HEK293 (cell line): ENCODE data around the gene TBC1D8.

ENCODE experiments used
- ZBTB1 ChIP-seq: fragments of 450-650 bp; formaldehyde crosslinking; IDR thresholded peaks from 2 replicates; pipeline ENCODE4 v1.5.1; 2016; ENCODE audit warnings: missing biosample characterization, missing genetic modification characterization
- ZFHX2 ChIP-seq: fragments of 450-650 bp; formaldehyde crosslinking; conservative IDR thresholded peaks from 2 replicates; pipeline ENCODE4 v1.5.1; 2016; ENCODE audit warnings: missing biosample characterization, missing genetic modification characterization
- ZNF121 ChIP-seq: fragments of 450-650 bp; formaldehyde crosslinking; IDR thresholded peaks from 2 replicates; pipeline ENCODE4 v1.5.1; 2016; ENCODE audit warnings: missing biosample characterization, missing genetic modification characterization
- ZNF132 ChIP-seq: fragments of 450-650 bp; formaldehyde crosslinking; IDR thresholded peaks from 2 replicates; pipeline ENCODE4 v1.5.1; 2017; ENCODE audit warnings: missing biosample characterization, missing genetic modification characterization, borderline replicate concordance
- ZNF155 ChIP-seq: fragments of 450-650 bp; formaldehyde crosslinking; IDR thresholded peaks from 2 replicates; pipeline ENCODE4 v1.5.1; 2016; ENCODE audit warnings: missing biosample characterization, missing genetic modification characterization
- ZNF16 ChIP-seq: fragments of 450-650 bp; formaldehyde crosslinking; IDR thresholded peaks from 2 replicates; pipeline ENCODE4 v1.5.1; 2016; ENCODE audit warnings: low read depth, missing biosample characterization, missing genetic modification characterization
- ZNF184 ChIP-seq: fragments of 450-650 bp; IDR thresholded peaks from 2 replicates; pipeline ENCODE4 v1.5.1; 2018; ENCODE audit warnings: missing biosample characterization, mild to moderate bottlenecking, missing genetic modification characterization
- ZNF223 ChIP-seq: fragments of 450-650 bp; formaldehyde crosslinking; IDR thresholded peaks from 2 replicates; pipeline ENCODE4 v1.5.1; 2016; ENCODE audit warnings: missing biosample characterization, missing genetic modification characterization
- ZNF266 ChIP-seq: fragments of 450-650 bp; formaldehyde crosslinking; IDR thresholded peaks from 2 replicates; pipeline ENCODE4 v1.5.1; 2016; ENCODE audit warnings: missing biosample characterization, missing genetic modification characterization, low read depth
- ZNF341 ChIP-seq: fragments of 450-650 bp; formaldehyde crosslinking; IDR thresholded peaks from 2 replicates; pipeline ENCODE4; 2016; ENCODE audit warnings: low read depth, missing biosample characterization, missing genetic modification characterization
- ZNF366 ChIP-seq: fragments of 450-650 bp; formaldehyde crosslinking; conservative IDR thresholded peaks from 2 replicates; pipeline ENCODE4 v1.5.1; 2016; ENCODE audit warnings: missing biosample characterization, missing genetic modification characterization
- ZNF394 ChIP-seq: fragments of 450-650 bp; formaldehyde crosslinking; IDR thresholded peaks from 2 replicates; pipeline ENCODE4 v1.5.1; 2016; ENCODE audit warnings: missing biosample characterization, missing genetic modification characterization, mild to moderate bottlenecking, moderate library complexity, borderline replicate concordance
- ZNF610 ChIP-seq: fragments of 450-650 bp; formaldehyde crosslinking; IDR thresholded peaks from 2 replicates; pipeline ENCODE4 v1.5.1; 2016; ENCODE audit warnings: missing biosample characterization, missing genetic modification characterization, borderline replicate concordance
- ZNF747 ChIP-seq: fragments of 450-650 bp; formaldehyde crosslinking; IDR thresholded peaks from 2 replicates; pipeline ENCODE4 v1.5.1; 2016; ENCODE audit warnings: missing biosample characterization, missing genetic modification characterization
- TF ChIP-seq, protein P1 (sequence below): fragments of 450-650 bp; formaldehyde crosslinking; IDR thresholded peaks from 2 replicates; pipeline ENCODE4 v1.5.1; 2016; ENCODE audit warnings: missing biosample characterization, missing genetic modification characterization, borderline replicate concordance
- TF ChIP-seq, protein P2 (sequence below): fragments of 450-650 bp; formaldehyde crosslinking; conservative IDR thresholded peaks from 2 replicates; pipeline ENCODE4 v1.5.1; 2016; ENCODE audit warnings: low read depth, missing biosample characterization, missing genetic modification characterization
- TF ChIP-seq, protein P3 (sequence below): fragments of 450-650 bp; formaldehyde crosslinking; IDR thresholded peaks from 2 replicates; pipeline ENCODE4 v1.5.1; 2016; ENCODE audit warnings: missing biosample characterization, missing genetic modification characterization
- TF ChIP-seq, protein P4 (sequence below): fragments of 450-650 bp; formaldehyde crosslinking; IDR thresholded peaks from 2 replicates; pipeline ENCODE4 v1.5.1; 2017; ENCODE audit warnings: missing biosample characterization, missing genetic modification characterization
- TF ChIP-seq, protein P5 (sequence below): fragments of 450-650 bp; formaldehyde crosslinking; IDR thresholded peaks from 2 replicates; pipeline ENCODE4 v1.5.1; 2017; ENCODE audit warnings: missing biosample characterization, missing genetic modification characterization
- TF ChIP-seq, protein P6 (sequence below): fragments of 450-650 bp; formaldehyde crosslinking; IDR thresholded peaks from 2 replicates; pipeline ENCODE4 v1.5.1; 2017; ENCODE audit warnings: missing biosample characterization, missing genetic modification characterization
- TF ChIP-seq, protein P7 (sequence below): IDR thresholded peaks from 2 replicates; pipeline ENCODE4 v1.6.1; 2011; ENCODE audit warnings: mild to moderate bottlenecking, low read depth, low read length, borderline replicate concordance
- TF ChIP-seq, protein P8 (sequence below): fragments of 450-650 bp; formaldehyde crosslinking; IDR thresholded peaks from 2 replicates; pipeline ENCODE4 v1.5.1; 2016; ENCODE audit warnings: missing biosample characterization, missing genetic modification characterization

The TBC1D8 gene

DNA sequence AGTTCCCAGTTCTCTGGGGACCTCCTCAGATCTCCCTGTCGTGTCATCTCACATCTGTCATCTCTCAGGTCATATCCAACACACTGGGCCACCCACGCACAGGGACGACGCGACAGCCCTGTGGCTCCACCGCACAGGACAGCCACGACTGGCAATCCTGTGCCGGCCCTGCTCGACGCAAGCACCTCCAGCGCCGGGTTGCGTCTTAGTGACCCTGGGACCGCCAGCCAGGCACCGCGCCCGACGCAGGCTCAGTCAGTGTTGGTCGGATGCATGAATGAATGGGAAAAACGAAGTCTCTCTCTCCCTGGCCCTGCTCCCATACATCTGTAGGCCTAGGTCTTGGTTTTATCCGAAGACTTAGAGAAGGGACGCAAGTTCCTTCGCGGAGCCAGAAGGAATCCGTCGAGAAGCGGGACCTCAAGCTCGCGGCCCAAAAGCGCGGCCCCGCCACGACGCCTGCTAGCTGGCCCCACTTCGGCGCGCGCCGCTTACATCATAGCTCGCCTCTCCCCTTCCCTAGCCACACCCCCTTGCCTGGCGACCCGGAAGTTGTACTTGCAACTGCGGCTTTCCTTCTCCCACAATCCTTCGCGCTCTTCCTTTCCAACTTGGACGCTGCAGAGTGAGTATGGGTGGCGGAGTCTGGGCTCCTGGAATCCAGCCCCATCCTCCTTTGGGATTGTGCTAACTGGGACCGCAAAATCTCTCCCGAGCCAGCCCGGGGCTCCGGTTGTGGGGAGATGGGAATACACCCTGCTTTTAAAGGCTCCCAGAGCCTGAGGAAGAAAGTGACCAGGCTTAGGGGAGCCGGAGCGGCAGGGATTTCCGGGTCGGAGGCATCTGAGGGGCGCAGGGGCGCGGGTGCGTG is 149.3 kb downstream of the TBC1D8 start, which contains the start of gene RPL31 (continued):
- TF ChIP-seq, protein P1, sequence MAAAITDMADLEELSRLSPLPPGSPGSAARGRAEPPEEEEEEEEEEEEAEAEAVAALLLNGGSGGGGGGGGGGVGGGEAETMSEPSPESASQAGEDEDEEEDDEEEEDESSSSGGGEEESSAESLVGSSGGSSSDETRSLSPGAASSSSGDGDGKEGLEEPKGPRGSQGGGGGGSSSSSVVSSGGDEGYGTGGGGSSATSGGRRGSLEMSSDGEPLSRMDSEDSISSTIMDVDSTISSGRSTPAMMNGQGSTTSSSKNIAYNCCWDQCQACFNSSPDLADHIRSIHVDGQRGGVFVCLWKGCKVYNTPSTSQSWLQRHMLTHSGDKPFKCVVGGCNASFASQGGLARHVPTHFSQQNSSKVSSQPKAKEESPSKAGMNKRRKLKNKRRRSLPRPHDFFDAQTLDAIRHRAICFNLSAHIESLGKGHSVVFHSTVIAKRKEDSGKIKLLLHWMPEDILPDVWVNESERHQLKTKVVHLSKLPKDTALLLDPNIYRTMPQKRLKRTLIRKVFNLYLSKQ (tag by site-specific recombination), result no peak
- no peak for TF ChIP-seq ZNF184 (tag by site-specific recombination)
- no peak for TF ChIP-seq ZNF266 (tag by site-specific recombination)
- TF ChIP-seq, protein P2, sequence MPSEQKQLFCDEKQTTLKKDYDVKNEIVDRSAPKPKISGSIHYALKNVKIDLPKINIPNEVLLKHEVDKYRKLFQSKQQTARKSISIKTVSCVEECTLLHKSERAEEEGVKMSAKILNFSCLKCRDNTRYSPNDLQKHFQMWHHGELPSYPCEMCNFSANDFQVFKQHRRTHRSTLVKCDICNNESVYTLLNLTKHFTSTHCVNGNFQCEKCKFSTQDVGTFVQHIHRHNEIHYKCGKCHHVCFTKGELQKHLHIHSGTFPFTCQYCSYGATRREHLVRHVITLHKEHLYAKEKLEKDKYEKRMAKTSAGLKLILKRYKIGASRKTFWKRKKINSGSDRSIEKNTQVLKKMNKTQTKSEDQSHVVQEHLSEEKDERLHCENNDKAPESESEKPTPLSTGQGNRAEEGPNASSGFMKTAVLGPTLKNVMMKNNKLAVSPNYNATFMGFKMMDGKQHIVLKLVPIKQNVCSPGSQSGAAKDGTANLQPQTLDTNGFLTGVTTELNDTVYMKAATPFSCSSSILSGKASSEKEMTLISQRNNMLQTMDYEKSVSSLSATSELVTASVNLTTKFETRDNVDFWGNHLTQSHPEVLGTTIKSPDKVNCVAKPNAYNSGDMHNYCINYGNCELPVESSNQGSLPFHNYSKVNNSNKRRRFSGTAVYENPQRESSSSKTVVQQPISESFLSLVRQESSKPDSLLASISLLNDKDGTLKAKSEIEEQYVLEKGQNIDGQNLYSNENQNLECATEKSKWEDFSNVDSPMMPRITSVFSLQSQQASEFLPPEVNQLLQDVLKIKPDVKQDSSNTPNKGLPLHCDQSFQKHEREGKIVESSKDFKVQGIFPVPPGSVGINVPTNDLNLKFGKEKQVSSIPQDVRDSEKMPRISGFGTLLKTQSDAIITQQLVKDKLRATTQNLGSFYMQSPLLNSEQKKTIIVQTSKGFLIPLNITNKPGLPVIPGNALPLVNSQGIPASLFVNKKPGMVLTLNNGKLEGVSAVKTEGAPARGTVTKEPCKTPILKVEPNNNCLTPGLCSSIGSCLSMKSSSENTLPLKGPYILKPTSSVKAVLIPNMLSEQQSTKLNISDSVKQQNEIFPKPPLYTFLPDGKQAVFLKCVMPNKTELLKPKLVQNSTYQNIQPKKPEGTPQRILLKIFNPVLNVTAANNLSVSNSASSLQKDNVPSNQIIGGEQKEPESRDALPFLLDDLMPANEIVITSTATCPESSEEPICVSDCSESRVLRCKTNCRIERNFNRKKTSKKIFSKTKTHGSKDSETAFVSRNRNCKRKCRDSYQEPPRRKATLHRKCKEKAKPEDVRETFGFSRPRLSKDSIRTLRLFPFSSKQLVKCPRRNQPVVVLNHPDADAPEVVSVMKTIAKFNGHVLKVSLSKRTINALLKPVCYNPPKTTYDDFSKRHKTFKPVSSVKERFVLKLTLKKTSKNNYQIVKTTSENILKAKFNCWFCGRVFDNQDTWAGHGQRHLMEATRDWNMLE, result peak; percentile 93
- TF ChIP-seq, protein P3, sequence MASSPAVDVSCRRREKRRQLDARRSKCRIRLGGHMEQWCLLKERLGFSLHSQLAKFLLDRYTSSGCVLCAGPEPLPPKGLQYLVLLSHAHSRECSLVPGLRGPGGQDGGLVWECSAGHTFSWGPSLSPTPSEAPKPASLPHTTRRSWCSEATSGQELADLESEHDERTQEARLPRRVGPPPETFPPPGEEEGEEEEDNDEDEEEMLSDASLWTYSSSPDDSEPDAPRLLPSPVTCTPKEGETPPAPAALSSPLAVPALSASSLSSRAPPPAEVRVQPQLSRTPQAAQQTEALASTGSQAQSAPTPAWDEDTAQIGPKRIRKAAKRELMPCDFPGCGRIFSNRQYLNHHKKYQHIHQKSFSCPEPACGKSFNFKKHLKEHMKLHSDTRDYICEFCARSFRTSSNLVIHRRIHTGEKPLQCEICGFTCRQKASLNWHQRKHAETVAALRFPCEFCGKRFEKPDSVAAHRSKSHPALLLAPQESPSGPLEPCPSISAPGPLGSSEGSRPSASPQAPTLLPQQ (tag by site-specific recombination), result peak; percentile 100
- peak; percentile 38; the same call in 1 of the 2 replicates for TF ChIP-seq ZNF610 (tag by site-specific recombination)
- TF ChIP-seq ZNF747, result no peak
- TF ChIP-seq, protein P4, sequence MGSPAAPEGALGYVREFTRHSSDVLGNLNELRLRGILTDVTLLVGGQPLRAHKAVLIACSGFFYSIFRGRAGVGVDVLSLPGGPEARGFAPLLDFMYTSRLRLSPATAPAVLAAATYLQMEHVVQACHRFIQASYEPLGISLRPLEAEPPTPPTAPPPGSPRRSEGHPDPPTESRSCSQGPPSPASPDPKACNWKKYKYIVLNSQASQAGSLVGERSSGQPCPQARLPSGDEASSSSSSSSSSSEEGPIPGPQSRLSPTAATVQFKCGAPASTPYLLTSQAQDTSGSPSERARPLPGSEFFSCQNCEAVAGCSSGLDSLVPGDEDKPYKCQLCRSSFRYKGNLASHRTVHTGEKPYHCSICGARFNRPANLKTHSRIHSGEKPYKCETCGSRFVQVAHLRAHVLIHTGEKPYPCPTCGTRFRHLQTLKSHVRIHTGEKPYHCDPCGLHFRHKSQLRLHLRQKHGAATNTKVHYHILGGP, result no peak
- no peak for TF ChIP-seq ZBTB1 (tag by site-specific recombination)
- no peak for TF ChIP-seq ZNF16 (tag by site-specific recombination)
- peak; percentile 93 for TF ChIP-seq ZNF366 (tag by site-specific recombination)
- peak; percentile 50; the same call in 1 of the 2 replicates for TF ChIP-seq ZNF394 (tag by site-specific recombination)
- no peak for TF ChIP-seq ZNF223 (tag by site-specific recombination)
- TF ChIP-seq ZFHX2 (tag by site-specific recombination), result peak; percentile 25; the same call in 1 of the 2 replicates
- TF ChIP-seq, protein P5, sequence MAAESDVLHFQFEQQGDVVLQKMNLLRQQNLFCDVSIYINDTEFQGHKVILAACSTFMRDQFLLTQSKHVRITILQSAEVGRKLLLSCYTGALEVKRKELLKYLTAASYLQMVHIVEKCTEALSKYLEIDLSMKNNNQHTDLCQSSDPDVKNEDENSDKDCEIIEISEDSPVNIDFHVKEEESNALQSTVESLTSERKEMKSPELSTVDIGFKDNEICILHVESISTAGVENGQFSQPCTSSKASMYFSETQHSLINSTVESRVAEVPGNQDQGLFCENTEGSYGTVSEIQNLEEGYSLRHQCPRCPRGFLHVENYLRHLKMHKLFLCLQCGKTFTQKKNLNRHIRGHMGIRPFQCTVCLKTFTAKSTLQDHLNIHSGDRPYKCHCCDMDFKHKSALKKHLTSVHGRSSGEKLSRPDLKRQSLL (tag by site-specific recombination), result no peak
- TF ChIP-seq, protein P6, sequence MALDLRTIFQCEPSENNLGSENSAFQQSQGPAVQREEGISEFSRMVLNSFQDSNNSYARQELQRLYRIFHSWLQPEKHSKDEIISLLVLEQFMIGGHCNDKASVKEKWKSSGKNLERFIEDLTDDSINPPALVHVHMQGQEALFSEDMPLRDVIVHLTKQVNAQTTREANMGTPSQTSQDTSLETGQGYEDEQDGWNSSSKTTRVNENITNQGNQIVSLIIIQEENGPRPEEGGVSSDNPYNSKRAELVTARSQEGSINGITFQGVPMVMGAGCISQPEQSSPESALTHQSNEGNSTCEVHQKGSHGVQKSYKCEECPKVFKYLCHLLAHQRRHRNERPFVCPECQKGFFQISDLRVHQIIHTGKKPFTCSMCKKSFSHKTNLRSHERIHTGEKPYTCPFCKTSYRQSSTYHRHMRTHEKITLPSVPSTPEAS (tag by site-specific recombination), result 0 out of 2 replicates have a peak, but pooled peaks have one; percentile 13
- TF ChIP-seq ZNF132, result no peak
- TF ChIP-seq, protein P7, sequence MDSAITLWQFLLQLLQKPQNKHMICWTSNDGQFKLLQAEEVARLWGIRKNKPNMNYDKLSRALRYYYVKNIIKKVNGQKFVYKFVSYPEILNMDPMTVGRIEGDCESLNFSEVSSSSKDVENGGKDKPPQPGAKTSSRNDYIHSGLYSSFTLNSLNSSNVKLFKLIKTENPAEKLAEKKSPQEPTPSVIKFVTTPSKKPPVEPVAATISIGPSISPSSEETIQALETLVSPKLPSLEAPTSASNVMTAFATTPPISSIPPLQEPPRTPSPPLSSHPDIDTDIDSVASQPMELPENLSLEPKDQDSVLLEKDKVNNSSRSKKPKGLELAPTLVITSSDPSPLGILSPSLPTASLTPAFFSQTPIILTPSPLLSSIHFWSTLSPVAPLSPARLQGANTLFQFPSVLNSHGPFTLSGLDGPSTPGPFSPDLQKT, result no peak
- TF ChIP-seq ZNF155 (tag by site-specific recombination), result no peak
- TF ChIP-seq ZNF341 (tag by site-specific recombination), result no peak
- TF ChIP-seq, protein P8, sequence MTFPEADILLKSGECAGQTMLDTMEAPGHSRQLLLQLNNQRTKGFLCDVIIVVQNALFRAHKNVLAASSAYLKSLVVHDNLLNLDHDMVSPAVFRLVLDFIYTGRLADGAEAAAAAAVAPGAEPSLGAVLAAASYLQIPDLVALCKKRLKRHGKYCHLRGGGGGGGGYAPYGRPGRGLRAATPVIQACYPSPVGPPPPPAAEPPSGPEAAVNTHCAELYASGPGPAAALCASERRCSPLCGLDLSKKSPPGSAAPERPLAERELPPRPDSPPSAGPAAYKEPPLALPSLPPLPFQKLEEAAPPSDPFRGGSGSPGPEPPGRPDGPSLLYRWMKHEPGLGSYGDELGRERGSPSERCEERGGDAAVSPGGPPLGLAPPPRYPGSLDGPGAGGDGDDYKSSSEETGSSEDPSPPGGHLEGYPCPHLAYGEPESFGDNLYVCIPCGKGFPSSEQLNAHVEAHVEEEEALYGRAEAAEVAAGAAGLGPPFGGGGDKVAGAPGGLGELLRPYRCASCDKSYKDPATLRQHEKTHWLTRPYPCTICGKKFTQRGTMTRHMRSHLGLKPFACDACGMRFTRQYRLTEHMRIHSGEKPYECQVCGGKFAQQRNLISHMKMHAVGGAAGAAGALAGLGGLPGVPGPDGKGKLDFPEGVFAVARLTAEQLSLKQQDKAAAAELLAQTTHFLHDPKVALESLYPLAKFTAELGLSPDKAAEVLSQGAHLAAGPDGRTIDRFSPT, result no peak
- 0 out of 2 replicates have a peak, but pooled peaks have one; percentile 33 for TF ChIP-seq ZNF121
